Putamen (tissue), 1 donor: ENCODE data around the gene GABRR2.
A peak's percentile ranks its signal among the peaks of the same experiment; 100 is the strongest.

ENCODE experiments used
- DNase-seq: peaks from one replicate; pipeline ENCODE4 v3.0.0-alpha.2; 2016; ENCODE audit warnings: low spot score

Gene GABRR2

GRCh38 chr6:89315249-89315885, at the start of gene GABRR2:
GABRR2 (minus strand) TSS chr6:89315299; CDS start chr6:89315165, 134 bp downstream.
- no peak for DNase-seq

- no peak for DNase-seq
Observed at GRCh38 chr6:89364586-89364985, 49.5 kb upstream of the GABRR2 start.

GRCh38 chr6:89361171-89361570, 46.1 kb upstream of the GABRR2 start:
- DNase-seq, result no peak

GRCh38 chr6:89360415-89360999, 45.4 kb upstream of the GABRR2 start:
- no peak for DNase-seq

- DNase-seq, result no peak
Observed at GRCh38 chr6:89359561-89359960, 44.5 kb upstream of the GABRR2 start.

GRCh38 chr6:89357390-89357789, 42.3 kb upstream of the GABRR2 start:
- DNase-seq, result no peak

GRCh38 chr6:89356642-89357170, 41.6 kb upstream of the GABRR2 start:
- no peak for DNase-seq

GRCh38 chr6:89355511-89356194, 40.6 kb upstream of the GABRR2 start:
- DNase-seq, result no peak

- DNase-seq, result no peak
Observed at GRCh38 chr6:89353702-89354392, 38.7 kb upstream of the GABRR2 start.

- DNase-seq, result no peak
Observed at GRCh38 chr6:89353118-89353556, 38.0 kb upstream of the GABRR2 start.

- peak; percentile 89 for DNase-seq
Observed at GRCh38 chr6:89352278-89353117, 37.4 kb upstream of the GABRR2 start, which contains the start of gene UBE2J1. UBE2J1 (minus strand) TSS chr6:89352722; CDS start chr6:89352569, 153 bp downstream.

- DNase-seq, result no peak
Observed at GRCh38 chr6:89351671-89352277, 36.7 kb upstream of the GABRR2 start.

GRCh38 chr6:89350281-89350966, 35.3 kb upstream of the GABRR2 start:
- DNase-seq, result no peak

- DNase-seq, result no peak
Observed at GRCh38 chr6:89348372-89348771, 33.3 kb upstream of the GABRR2 start.

GRCh38 chr6:89347825-89348224, 32.7 kb upstream of the GABRR2 start:
- DNase-seq, result no peak

- DNase-seq, result no peak
Observed at GRCh38 chr6:89346433-89346832, 31.3 kb upstream of the GABRR2 start.

GRCh38 chr6:89339565-89339964, 24.5 kb upstream of the GABRR2 start:
- no peak for DNase-seq

- no peak for DNase-seq
Observed at GRCh38 chr6:89335164-89335563, 20.1 kb upstream of the GABRR2 start.

- DNase-seq, result no peak
Observed at GRCh38 chr6:89330910-89331309, 15.8 kb upstream of the GABRR2 start.

- no peak for DNase-seq
Observed at GRCh38 chr6:89328976-89329375, 13.9 kb upstream of the GABRR2 start.
